Smooth muscle cell (in vitro differentiated cells): ENCODE results near the gene ITGA4. TPM values are rescaled to one million over a fixed set of nuclear protein-coding genes. Genes with fewer than 3 reads are reported as not detected.

ENCODE experiments used
- DNase-seq: peaks from one replicate; lab custom pipeline; 2025; ENCODE audit not compliant: unreplicated experiment; lab: John Stamatoyannopoulos, UW
- H2AFZ ChIP-seq: fragments of 200-600 bp; sonication (generic); 2 replicates; pipeline ENCODE4 v1.6.0; 2016; ENCODE audit warnings: antibody characterized with exemption, low read depth, mild to moderate bottlenecking
- H3F3A ChIP-seq: fragments of 200-600 bp; sonication (generic); 2 replicates; pipeline ENCODE4 v1.6.0; 2017; ENCODE audit warnings: antibody characterized with exemption, low read depth
- H3K27ac ChIP-seq: fragments of 200-600 bp; sonication (generic); 2 replicates; pipeline ENCODE4 v1.5.1; 2016; ENCODE audit warnings: low read depth, mild to moderate bottlenecking
- H3K27me3 ChIP-seq: fragments of 200-600 bp; sonication (generic); 2 replicates; pipeline ENCODE4 v1.6.1; 2016; ENCODE audit warnings: low read depth, mild to moderate bottlenecking
- H3K36me3 ChIP-seq: fragments of 200-600 bp; sonication (generic); 2 replicates; pipeline ENCODE4 v1.5.1; 2016; ENCODE audit warnings: low read depth
- H3K4me1 ChIP-seq: fragments of 200-600 bp; sonication (generic); 2 replicates; pipeline ENCODE4 v1.5.1; 2016; ENCODE audit warnings: low read depth
- H3K4me2 ChIP-seq: fragments of 200-600 bp; sonication (generic); 2 replicates; pipeline ENCODE4 v1.6.0; 2016; ENCODE audit warnings: mild to moderate bottlenecking
- H3K4me3 ChIP-seq: fragments of 200-600 bp; sonication (generic); 2 replicates; pipeline ENCODE4 v1.5.1; 2016; ENCODE audit warnings: mild to moderate bottlenecking
- H3K79me2 ChIP-seq: fragments of 200-600 bp; sonication (generic); 2 replicates; pipeline ENCODE4 v1.6.0; 2016; ENCODE audit warnings: low read depth, mild to moderate bottlenecking
- H3K9ac ChIP-seq: fragments of 200-600 bp; sonication (generic); 2 replicates; pipeline ENCODE4 v1.6.0; 2016; ENCODE audit warnings: low read depth
- H3K9me3 ChIP-seq: fragments of 200-600 bp; sonication (generic); replicated peaks from 2 replicates; pipeline ENCODE4 v1.5.1; 2016; ENCODE audit warnings: low read depth
- H4K20me1 ChIP-seq: fragments of 200-600 bp; sonication (generic); 2 replicates; pipeline ENCODE4 v1.6.0; 2016; ENCODE audit warnings: low read depth
- CTCF ChIP-seq: fragments of 200-600 bp; sonication (generic); IDR thresholded peaks from 2 replicates; pipeline ENCODE4 v1.5.1; 2017; ENCODE audit warnings: borderline replicate concordance, mild to moderate bottlenecking, antibody characterized with exemption; ENCODE audit not compliant: insufficient read depth, poor library complexity, severe bottlenecking
- WGBS: methylation state at CpG from one replicate; pipeline ENCODE4 v1.1.7; 2016; ENCODE audit warnings: low lambda C conversion rate; 5-methylcytosine and 5-hydroxymethylcytosine counted together
- polyA plus RNA-seq: library from polyadenylated mRNA; unstranded; fragments of >200 nt; fragmentation: Nextera tagmentation; extraction: Ambion mirVana; gene quantifications from 2 replicates; pipeline ENCODE4 v1.2.1, GENCODE V29; 2016
- total RNA-seq: library from RNA; depleted of rRNA; stranded (reverse); fragments of >200 nt; gene quantifications from 2 replicates; pipeline ENCODE4 v1.2.3, GENCODE V29; 2014

Gene ITGA4
- total and polyA plus RNA-seq, 2 experiments from 2014 or later: 7.1 to 16.3 TPM

- no peaks in the 10 kb centered on the region for H4K20me1 ChIP-seq
- no peak for TF ChIP-seq CTCF
- H3K4me3 ChIP-seq: no peak overlapping the region
- H3K9ac ChIP-seq: no peak overlapping the region
- no peak overlapping the region for H2AFZ ChIP-seq
- H3K27ac ChIP-seq: no peak overlapping the region
- WGBS: 75% methylated on average over 7 of the region's 7 CpGs
- no peaks in the 10 kb centered on the region for H3F3A ChIP-seq
- no peaks in the 10 kb centered on the region for H3K9me3 ChIP-seq
- no peak overlapping the region for H3K4me2 ChIP-seq
- no peak for DNase-seq
- no peaks in the 10 kb centered on the region for H3K4me1 ChIP-seq
- H3K27me3 ChIP-seq: peaks cover 16% of the 10 kb centered on the region
- H3K79me2 ChIP-seq: no peaks in the 10 kb centered on the region
- no peaks in the 10 kb centered on the region for H3K36me3 ChIP-seq
These were observed 118.0 kb downstream of the ITGA4 start for GRCh38 chr2:181575024-181575649.

GRCh38 chr2:181575650-181576025 lies 118.5 kb downstream of the ITGA4 start:
- Histone ChIP-seq H3K4me1 (no peaks in the 10 kb centered on the region), H3K27ac (no peak overlapping the region), H3K4me3 (no peak overlapping the region), H3K9ac (no peak overlapping the region), H3K79me2 (no peaks in the 10 kb centered on the region), H3K4me2 (no peak overlapping the region), H3K36me3 (no peaks in the 10 kb centered on the region), H3F3A (no peaks in the 10 kb centered on the region), H3K9me3 (no peaks in the 10 kb centered on the region), H3K27me3 (peaks cover 21% of the 10 kb centered on the region), H2AFZ (no peak overlapping the region), H4K20me1 (no peaks in the 10 kb centered on the region)
- WGBS: 74% methylated on average over 2 of the region's 2 CpGs
- no peak for TF ChIP-seq CTCF
- DNase-seq: no peak

DNA sequence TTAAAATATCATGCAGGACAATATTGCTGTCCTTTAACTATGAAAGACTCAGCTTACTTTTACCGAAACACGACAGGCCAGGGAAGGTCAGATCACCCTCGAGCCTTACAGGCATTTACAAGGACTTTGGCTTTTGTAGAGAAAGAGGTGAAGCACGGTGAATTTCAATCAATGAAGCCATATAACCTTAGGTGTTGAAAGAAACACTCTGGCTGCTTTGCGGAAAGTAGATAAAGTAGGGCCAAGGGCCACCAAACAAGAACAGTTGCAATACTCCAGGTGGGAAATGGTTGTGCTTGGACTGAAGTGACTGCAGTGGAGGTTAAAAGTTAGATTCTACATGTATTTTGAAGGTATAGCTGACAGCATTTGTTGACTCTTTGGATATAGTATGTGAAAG lies 119.2 kb downstream of the ITGA4 start:
- H3K36me3 ChIP-seq: no peaks in the 10 kb centered on the region
- H4K20me1 ChIP-seq: no peaks in the 10 kb centered on the region
- H3K79me2 ChIP-seq: no peaks in the 10 kb centered on the region
- no peak overlapping the region for H3K4me2 ChIP-seq
- DNase-seq: no peak
- TF ChIP-seq CTCF: no peak
- H3K4me3 ChIP-seq: no peak overlapping the region
- H3K9me3 ChIP-seq: no peaks in the 10 kb centered on the region
- no peak overlapping the region for H3K27ac ChIP-seq
- peaks cover 29% of the 10 kb centered on the region for H3K27me3 ChIP-seq
- no peaks in the 10 kb centered on the region for H3K4me1 ChIP-seq
- no peaks in the 10 kb centered on the region for H3F3A ChIP-seq
- no peak overlapping the region for H2AFZ ChIP-seq
- 87% methylated on average over 5 of the region's 5 CpGs for WGBS
- no peak overlapping the region for H3K9ac ChIP-seq

- Histone ChIP-seq H3K9me3 (no peaks in the 10 kb centered on the region), H3K79me2 (no peaks in the 10 kb centered on the region), H3K27me3 (peaks cover 31% of the 10 kb centered on the region), H3K36me3 (no peaks in the 10 kb centered on the region), H2AFZ (no peak overlapping the region), H3K9ac (no peak overlapping the region), H3F3A (no peaks in the 10 kb centered on the region), H3K4me2 (no peak overlapping the region), H3K27ac (no peak overlapping the region), H3K4me1 (no peaks in the 10 kb centered on the region), H3K4me3 (no peak overlapping the region), H4K20me1 (no peaks in the 10 kb centered on the region)
- no peak for DNase-seq
- TF ChIP-seq CTCF: no peak
- 49% methylated on average over 3 of the region's 3 CpGs for WGBS
These were observed 121.6 kb downstream of the ITGA4 start for GRCh38 chr2:181578829-181579228.
